ENCODE data around the gene TNNI3. TPM values are rescaled to one million over a fixed set of nuclear protein-coding genes. Genes with fewer than 3 reads are reported as not detected.
"Not testable (repeated sequence)": the region's sequence is repeated elsewhere in the genome, so short reads cannot be mapped to it uniquely, and the experiment has no call there.

The TNNI3 gene
- total and polyA plus RNA-seq, 12 donors: 3,000 to 45,177 (median 9,464) TPM

- no peaks in the 10 kb centered on the region for H3K9me3 ChIP-seq
- intact Hi-C loops (cut with DNase I): no loop called here
- no peak overlapping the region for H3K27ac ChIP-seq
- peaks cover 35 to 100% (median 98%) of the 10 kb centered on the region in 7 donors for H3K27me3 ChIP-seq
- no peak for TF ChIP-seq CTCF (IDR thresholded peaks at IDR 0.05)
- ATAC-seq (no peak), DNase-seq (no peak)
- H3K36me3 ChIP-seq: no peaks in the 10 kb centered on the region
- peaks cover 3 to 21% (median 11%) of the 10 kb centered on the region in 9 donors for H3K4me1 ChIP-seq
- no peak overlapping the region for H3K4me3 ChIP-seq
- 10 to 12% methylated on average over 12 of the region's 12 CpGs for WGBS, 2 donors
Observed at GRCh38 chr19:55172741-55173140, 15.2 kb upstream of the TNNI3 start.

GRCh38 chr19:55172318-55172717, 14.8 kb upstream of the TNNI3 start:
- H3K9me3 ChIP-seq; H3K36me3 ChIP-seq; H3K4me3 ChIP-seq; H3K27ac ChIP-seq; intact Hi-C loops (cut with DNase I); ATAC-seq; DNase-seq: not testable (repeated sequence)
- 46 to 58% methylated on average over 9 of the region's 9 CpGs for WGBS, 2 donors
- Histone ChIP-seq H3K27me3 (peaks cover 34 to 100% (median 98%) of the 10 kb centered on the region in 7 donors), H3K4me1 (peaks cover 3 to 21% (median 11%) of the 10 kb centered on the region in 9 donors)

- Histone ChIP-seq H3K9me3 (no peaks in the 10 kb centered on the region), H3K36me3 (no peaks in the 10 kb centered on the region), H3K27ac (no peak overlapping the region), H3K4me3 (no peak overlapping the region), H3K4me1 (peaks cover 3 to 28% (median 18%) of the 10 kb centered on the region in 9 donors), H3K27me3 (peaks cover 33 to 99% (median 96%) of the 10 kb centered on the region in 7 donors)
- 79% methylated on average over 5 of the region's 5 CpGs for WGBS, 2 donors
- intact Hi-C loops (cut with DNase I): no loop called here
- ATAC-seq: no peak
- no peak for TF ChIP-seq CTCF (IDR thresholded peaks at IDR 0.05)
- DNase-seq: no peak
Observed at GRCh38 chr19:55171440-55171839, 13.9 kb upstream of the TNNI3 start.

GRCh38 chr19:55169136-55169535, 11.6 kb upstream of the TNNI3 start:
- peaks cover 15 to 97% (median 89%) of the 10 kb centered on the region in 7 donors for H3K27me3 ChIP-seq
- H3K27ac ChIP-seq: no peak overlapping the region
- H3K9me3 ChIP-seq: no peaks in the 10 kb centered on the region
- no peak for ATAC-seq
- intact Hi-C loops (cut with DNase I): no loop called here
- TF ChIP-seq CTCF (IDR thresholded peaks at IDR 0.05): no peak
- peaks cover 3 to 40% (median 25%) of the 10 kb centered on the region in 9 donors for H3K4me1 ChIP-seq
- 60 to 64% methylated on average over 4 of the region's 4 CpGs for WGBS, 2 donors
- H3K4me3 ChIP-seq: no peak overlapping the region
- no peak for DNase-seq
- peaks cover 0 to 13% (median 0%) of the 10 kb centered on the region in 9 donors for H3K36me3 ChIP-seq

- Histone ChIP-seq H3K27me3 (peaks cover 9 to 96% (median 83%) of the 10 kb centered on the region in 7 donors), H3K36me3 (peaks cover 0 to 23% (median 0%) of the 10 kb centered on the region in 9 donors), H3K4me3 (peak within 1 kb of the TSS in 9 of 10 donors; percentile 25 to 54 (median 48)), H3K27ac (peak within 1 kb of the TSS in 2 of 10 donors; percentile 45 to 51), H3K4me1 (peaks cover 0 to 24% (median 18%) of the 10 kb centered on the region in 9 donors), H3K9me3 (no peaks in the 10 kb centered on the region)
- ATAC-seq (peak; percentile 96 to 99 (median 97)), DNase-seq (peak; percentile 90 to 94)
- intact Hi-C loops (cut with DNase I): no loop called here
- no peak for TF ChIP-seq CTCF (IDR thresholded peaks at IDR 0.05)
- WGBS, 2 donors: 2% methylated on average over 33 of the region's 33 CpGs
Observed at GRCh38 chr19:55166530-55167268, 9.2 kb upstream of the TNNI3 start, which contains the start of gene DNAAF3. DNAAF3 (minus strand) TSS chr19:55166613; CDS start chr19:55166413, 200 bp downstream.

Measured in heart right ventricle (tissue), 16 donors.